ENCODE data around the gene SNAI3. TPM values are rescaled to one million over a fixed set of nuclear protein-coding genes. Genes with fewer than 3 reads are reported as not detected.
A peak's percentile ranks its signal among the peaks of the same experiment; 100 is the strongest.

The SNAI3 gene
- total and polyA plus RNA-seq, 2 of the 4 experiments (the other 2 are of a cell fraction) = 0.21 TPM; not detected in 1

GRCh38 chr16:88649195-88649923 is 36.9 kb downstream of the SNAI3 start:
- ChIA-PET POLR2A (ENCODE audit: unreplicated experiment) (no interaction called here), CTCF (no interaction called here)
- Histone ChIP-seq H3K4ac (ENCODE audit: low read depth, low read length) (no peak overlapping the region), H2BK120ac (ENCODE audit: low read depth, low read length) (no peak overlapping the region), H2AFZ (replicated peaks; ENCODE audit: low read length, poor library complexity) (no peak overlapping the region), H3K36me3 (ENCODE audit: control insufficient read depth, insufficient read depth, low read length) (peaks cover 2% of the 10 kb centered on the region), H4K91ac (ENCODE audit: insufficient read depth, low read depth, low read length) (no peak overlapping the region), H3K56ac (ENCODE audit: extremely low read depth, insufficient read depth, low read length) (no peak overlapping the region), H3K4me3 (ENCODE audit: insufficient read depth, low read depth, low read length) (no peak overlapping the region), H3K9me1 (ENCODE audit: insufficient read depth, low read length) (no peaks in the 10 kb centered on the region), H3K23ac (ENCODE audit: low read depth, low read length) (no peak overlapping the region), H2BK15ac (ENCODE audit: low read depth, low read length) (no peak overlapping the region), H3K27me3 (ENCODE audit: control insufficient read depth, insufficient read depth, low read length) (no peaks in the 10 kb centered on the region), H2AK5ac (ENCODE audit: low read depth, low read length) (no peak overlapping the region), H4K5ac (ENCODE audit: low read depth, low read length) (no peak overlapping the region), H3K14ac (replicated peaks; ENCODE audit: low read depth, low read length) (no peak overlapping the region), H3K27ac (ENCODE audit: insufficient read depth, low read length) (no peak overlapping the region), H3K9ac (ENCODE audit: low read depth, low read length) (no peak overlapping the region), H4K20me1 (ENCODE audit: insufficient read depth, low read length) (peaks cover 3% of the 10 kb centered on the region), H2BK5ac (ENCODE audit: low read depth, low read length, poor library complexity, severe bottlenecking) (no peak overlapping the region), H3K9me3 (ENCODE audit: control insufficient read depth, insufficient read depth, low read length) (no peaks in the 10 kb centered on the region), H3K79me1 (ENCODE audit: low read depth in 1 of 2, low read length in 2 of 2) (peaks cover 0 to 20% of the 10 kb centered on the region in 2 experiments; a peak in 1 of 4 replicates), H3K4me2 (ENCODE audit: low read depth, low read length) (no peak overlapping the region; the same call in 1 of the 2 replicates), H4K8ac (ENCODE audit: low read depth in 2 of 2, low read length in 2 of 2) (no peak overlapping the region), H3K4me1 (ENCODE audit: control insufficient read depth, insufficient read depth, low read length) (peaks cover 5% of the 10 kb centered on the region; the same call in 1 of the 2 replicates), H3K18ac (ENCODE audit: low read depth, low read length) (no peak overlapping the region), H2BK20ac (ENCODE audit: low read depth, low read length) (no peak overlapping the region), H2AK9ac (replicated peaks; ENCODE audit: low read depth, low read length, poor library complexity) (peak overlapping the region; percentile 97)
- WGBS, 2 experiments (ENCODE audit: extremely low coverage in 2 of 2, insufficient read length in 1 of 2) = 84% methylated on average over 5 of the region's 20 CpGs; no CpG with 5 or more reads in 1 of the 2 experiments
- in situ Hi-C loops (cut with MboI; ENCODE audit: low sequenced_read_pairs) = no loop called here
- intact Hi-C loops (cut with micrococcal nuclease) = no loop called here
- TF ChIP-seq POLR2A (IDR thresholded peaks at IDR 0.05; ENCODE audit: low read depth, low read length) (no peak), ELK1 (IDR thresholded peaks at IDR 0.05; ENCODE audit: borderline replicate concordance, low read depth, low read length) (no peak), MAFK (IDR thresholded peaks at IDR 0.05; ENCODE audit: low read depth, low read length) (no peak), MAZ (IDR thresholded peaks at IDR 0.05; ENCODE audit: borderline replicate concordance, low read depth, low read length) (no peak), CHD1 (IDR thresholded peaks at IDR 0.05; ENCODE audit: low read depth, low read length) (no peak), RCOR1 (IDR thresholded peaks at IDR 0.05; ENCODE audit: insufficient replicate concordance, low read length) (no peak), RAD21 (IDR thresholded peaks at IDR 0.05; ENCODE audit: low read length) (no peak), RFX5 (IDR thresholded peaks at IDR 0.05; ENCODE audit: low read depth, low read length) (no peak), CTCF (conservative IDR thresholded peaks at IDR 0.05; ENCODE audit: low read depth, low read length) (no peak), USF2 (IDR thresholded peaks at IDR 0.05; ENCODE audit: low read depth, low read length) (no peak), MXI1 (IDR thresholded peaks at IDR 0.05; ENCODE audit: borderline replicate concordance, low read depth, low read length) (no peak), CEBPB (IDR thresholded peaks at IDR 0.05; ENCODE audit: low read depth, low read length) (no peak), FOS (IDR thresholded peaks at IDR 0.05; ENCODE audit: low read depth, low read length) (no peak), BHLHE40 (IDR thresholded peaks at IDR 0.05; ENCODE audit: low read depth, low read length) (no peak), SMC3 (IDR thresholded peaks at IDR 0.05; ENCODE audit: low read depth, low read length) (no peak), NFE2L2 (IDR thresholded peaks at IDR 0.05; ENCODE audit: low read depth, low read length) (no peak)
- no TSS peak for BruUV-seq (replicated peaks)
- DNase-seq (no peak), ATAC-seq (ENCODE audit: low read depth) (no peak)
- dilution Hi-C loops (cut with HindIII; ENCODE audit: low sequenced_read_pairs, unreplicated experiment) = no loop called here

Measured in IMR-90 (cell line).